ENCODE data around the gene PRDM1.

GRCh38 chr6:106136845-106137244 lies 50.7 kb downstream of the PRDM1 start:
- TF ChIP-seq CTCF (IDR thresholded peaks at IDR 0.05) (no peak), POLR2A (IDR thresholded peaks at IDR 0.05) (no peak)

Data from body of pancreas (tissue), 4 donors.